Stomach (tissue), 4 donors: ENCODE measurements around the gene CLECL1.

Experiments
- CTCF ChIP-seq, 7 experiments: fragments of 450-650 bp in 4 of 7; fragments of 200-600 bp in 3 of 7; sonication (generic) in 3 of 7; IDR thresholded peaks; one replicate each; pipeline ENCODE4 v1.5.1; 2016 to 2019; ENCODE audit warnings: antibody characterized with exemption in 7 of 7, control low read depth in 2 of 7, mild to moderate bottlenecking in 1 of 7
- POLR2AphosphoS5 ChIP-seq, 3 donors: sonication (generic); formaldehyde crosslinking; IDR thresholded peaks; one replicate each; pipeline ENCODE4 v1.6.1; 2016; ENCODE audit warnings: antibody characterized with exemption in 3 of 3

GRCh38 chr12:9708853-9709252 is 24.0 kb downstream of the CLECL1 start:
- no peak for TF ChIP-seq CTCF (IDR thresholded peaks at IDR 0.05)
- TF ChIP-seq POLR2AphosphoS5 (IDR thresholded peaks at IDR 0.05), result no peak
